HEK293 (cell line): ENCODE data around the gene ZBTB20.
A peak's percentile ranks its signal among the peaks of the same experiment; 100 is the strongest.
"Not testable (repeated sequence)": the region's sequence is repeated elsewhere in the genome, so short reads cannot be mapped to it uniquely, and the experiment has no call there.

Experiments
- CTCF ChIA-PET: fragments of 350-600 bp; formaldehyde crosslinking; extraction: SDS; loops from one replicate; lab custom pipeline; 2021; ENCODE audit warnings: antibody characterized with exemption; lab: Yijun Ruan, JAX
- POLR2A ChIA-PET: fragments of 300-600 bp; formaldehyde crosslinking; extraction: SDS; loops from one replicate; lab custom pipeline; 2020; ENCODE audit warnings: antibody characterized with exemption, inconsistent platforms; lab: Yijun Ruan, JAX
- H3K27ac ChIP-seq: fragments of 200-500 bp; sonication (Bioruptor generic); 2 replicates; pipeline ENCODE4 v1.5.1; 2014; ENCODE audit warnings: low read depth, low read length, control low read depth, inconsistent platforms; ENCODE audit errors: extremely low read depth
- H3K36me3 ChIP-seq, 2 experiments: fragments of 200-500 bp in 1 of 2; sonication (Bioruptor generic) in 1 of 2; 1 replicate in 1 of 2; 2 replicates in 1 of 2; pipeline ENCODE4 v1.5.1; 2014 to 2017; ENCODE audit warnings: inconsistent platforms in 2 of 2, low read length in 2 of 2; ENCODE audit not compliant: control insufficient read depth in 2 of 2, insufficient read depth in 1 of 2
- H3K4me1 ChIP-seq: fragments of 200-500 bp; sonication (Bioruptor generic); 2 replicates; pipeline ENCODE4 v1.5.1; 2014; ENCODE audit warnings: mild to moderate bottlenecking, low read length, inconsistent platforms; ENCODE audit not compliant: control insufficient read depth, insufficient read depth
- H3K4me3 ChIP-seq: 2 replicates; pipeline ENCODE4 v1.5.1; 2011; ENCODE audit warnings: low read depth, mild to moderate bottlenecking, control low read depth, low read length, moderate library complexity
- H3K9me3 ChIP-seq: fragments of 200-500 bp; sonication (Bioruptor generic); 2 replicates; pipeline ENCODE4 v1.5.1; 2014; ENCODE audit warnings: low read depth, low read length, inconsistent platforms; ENCODE audit not compliant: control insufficient read depth, insufficient read depth
- PRDM2 ChIP-seq: fragments of 450-650 bp; formaldehyde crosslinking; IDR thresholded peaks from 2 replicates; pipeline ENCODE4 v1.5.1; 2016; ENCODE audit warnings: missing biosample characterization, missing genetic modification characterization, borderline replicate concordance
- SETDB1 ChIP-seq: IDR thresholded peaks from one replicate; pipeline ENCODE4 v1.6.1; 2017; ENCODE audit warnings: mild to moderate bottlenecking, low read length, moderate library complexity, mixed read lengths; ENCODE audit not compliant: insufficient read length
- SP2 ChIP-seq: fragments of 450-650 bp; formaldehyde crosslinking; IDR thresholded peaks from 2 replicates; pipeline ENCODE4 v1.5.1; 2016; ENCODE audit warnings: missing biosample characterization, missing genetic modification characterization
- TCF7L2 ChIP-seq: IDR thresholded peaks from 2 replicates; pipeline ENCODE4 v1.6.1; 2011; ENCODE audit warnings: low read depth, mild to moderate bottlenecking, inconsistent platforms, low read length, moderate library complexity, borderline replicate concordance
- ZBTB17 ChIP-seq: fragments of 450-650 bp; formaldehyde crosslinking; IDR thresholded peaks from 2 replicates; pipeline ENCODE4 v1.5.1; 2016; ENCODE audit warnings: missing biosample characterization, missing genetic modification characterization
- ZBTB8A ChIP-seq: fragments of 450-650 bp; formaldehyde crosslinking; IDR thresholded peaks from 2 replicates; pipeline ENCODE4 v1.5.1; 2016; ENCODE audit warnings: missing biosample characterization, missing genetic modification characterization
- ZNF138 ChIP-seq: fragments of 450-650 bp; formaldehyde crosslinking; IDR thresholded peaks from 2 replicates; pipeline ENCODE4 v1.5.1; 2016; ENCODE audit warnings: missing biosample characterization, missing genetic modification characterization, borderline replicate concordance
- ZNF221 ChIP-seq: fragments of 450-650 bp; formaldehyde crosslinking; IDR thresholded peaks from 2 replicates; pipeline ENCODE4 v1.5.1; 2017; ENCODE audit warnings: missing biosample characterization, missing genetic modification characterization, borderline replicate concordance
- ZNF350 ChIP-seq: fragments of 450-650 bp; formaldehyde crosslinking; IDR thresholded peaks from 2 replicates; pipeline ENCODE4 v1.5.0; 2017; ENCODE audit warnings: missing biosample characterization, mild to moderate bottlenecking, missing genetic modification characterization
- ZNF394 ChIP-seq: fragments of 450-650 bp; formaldehyde crosslinking; IDR thresholded peaks from 2 replicates; pipeline ENCODE4 v1.5.1; 2016; ENCODE audit warnings: missing biosample characterization, missing genetic modification characterization, mild to moderate bottlenecking, moderate library complexity, borderline replicate concordance
- ZNF398 ChIP-seq: fragments of 450-650 bp; formaldehyde crosslinking; IDR thresholded peaks from 2 replicates; pipeline ENCODE4 v1.5.1; 2017; ENCODE audit warnings: missing biosample characterization, missing genetic modification characterization
- ZNF426 ChIP-seq: fragments of 450-650 bp; formaldehyde crosslinking; IDR thresholded peaks from 2 replicates; pipeline ENCODE4 v1.5.1; 2017; ENCODE audit warnings: missing biosample characterization, missing genetic modification characterization, mild to moderate bottlenecking, inconsistent platforms, moderate library complexity
- ZNF433 ChIP-seq: fragments of 450-650 bp; formaldehyde crosslinking; IDR thresholded peaks from 2 replicates; pipeline ENCODE4 v1.5.1; 2016; ENCODE audit warnings: missing biosample characterization, missing genetic modification characterization, low read depth
- ZNF473 ChIP-seq: fragments of 450-650 bp; formaldehyde crosslinking; IDR thresholded peaks from 2 replicates; pipeline ENCODE4 v1.5.1; 2017; ENCODE audit warnings: missing biosample characterization, missing genetic modification characterization
- ZNF518A ChIP-seq: fragments of 450-650 bp; formaldehyde crosslinking; conservative IDR thresholded peaks from 2 replicates; pipeline ENCODE4 v1.5.1; 2016; ENCODE audit warnings: low read depth, missing biosample characterization, missing genetic modification characterization
- ZNF555 ChIP-seq: fragments of 450-650 bp; formaldehyde crosslinking; conservative IDR thresholded peaks from 2 replicates; pipeline ENCODE4 v1.5.1; 2017; ENCODE audit warnings: missing biosample characterization, mild to moderate bottlenecking, missing genetic modification characterization, inconsistent platforms
- ZNF623 ChIP-seq: fragments of 450-650 bp; formaldehyde crosslinking; IDR thresholded peaks from 2 replicates; pipeline ENCODE4 v1.5.1; 2016; ENCODE audit warnings: missing biosample characterization, missing genetic modification characterization
- ZNF692 ChIP-seq: fragments of 450-650 bp; formaldehyde crosslinking; IDR thresholded peaks from 2 replicates; pipeline ENCODE4 v1.5.1; 2016; ENCODE audit warnings: missing biosample characterization, missing genetic modification characterization
- ZXDB ChIP-seq: fragments of 450-650 bp; formaldehyde crosslinking; IDR thresholded peaks from 2 replicates; pipeline ENCODE4 v1.5.1; 2016; ENCODE audit warnings: missing biosample characterization, missing genetic modification characterization

The ZBTB20 gene

GRCh38 chr3:115110830-115111229 lies 36.3 kb downstream of the ZBTB20 start (continued):
- TF ChIP-seq ZNF350 (tag by site-specific recombination) = no peak
- no peak for TF ChIP-seq ZBTB17 (tag by site-specific recombination)
- no peak for TF ChIP-seq SETDB1
- TF ChIP-seq ZNF518A = peak; percentile 80
- no peak for TF ChIP-seq ZNF221
- no peak for TF ChIP-seq ZNF138 (tag by site-specific recombination)
- TF ChIP-seq ZNF692 = no peak
- no peak for TF ChIP-seq ZNF398
- peak; percentile 90 for TF ChIP-seq ZNF394 (tag by site-specific recombination)
- no peak for TF ChIP-seq ZNF473
- TF ChIP-seq TCF7L2 = no peak
- TF ChIP-seq ZNF555 (tag by site-specific recombination) = peak; percentile 75
- TF ChIP-seq SP2 = no peak
- no peak for TF ChIP-seq ZXDB
- TF ChIP-seq ZNF426 (tag by site-specific recombination) = peak; percentile 74
- TF ChIP-seq ZBTB8A (tag by site-specific recombination) = peak; percentile 56; the same call in 1 of the 2 replicates
- TF ChIP-seq PRDM2 (tag by site-specific recombination) = no peak
- 0 out of 2 replicates have a peak, but pooled peaks have one; percentile 16 for TF ChIP-seq ZNF433
- peak; percentile 55; the same call in 1 of the 2 replicates for TF ChIP-seq ZNF623

GRCh38 chr3:115110066-115110465 lies 37.0 kb downstream of the ZBTB20 start:
- H3K4me3 ChIP-seq, POLR2A ChIA-PET, H3K4me1 ChIP-seq, H3K27ac ChIP-seq, H3K36me3 ChIP-seq, H3K9me3 ChIP-seq: not testable (repeated sequence)
- CTCF ChIA-PET = interaction anchor here (0.6 to 0.7 kb wide), 3 partner anchors 23 to 132 kb away, joined by 3 to 7 read pairs (median 5); no protein-coding TSS in a partner anchor
